Islet precursor cell (in vitro differentiated cells): Measurements from ENCODE around the gene MANEA.
"Not testable (repeated sequence)": the region's sequence is repeated elsewhere in the genome, so short reads cannot be mapped to it uniquely, and the experiment has no call there.

Source experiments
- DNase-seq: peaks from one replicate; pipeline ENCODE4 v3.0.0-alpha.2; 2018

Gene MANEA, protein sequence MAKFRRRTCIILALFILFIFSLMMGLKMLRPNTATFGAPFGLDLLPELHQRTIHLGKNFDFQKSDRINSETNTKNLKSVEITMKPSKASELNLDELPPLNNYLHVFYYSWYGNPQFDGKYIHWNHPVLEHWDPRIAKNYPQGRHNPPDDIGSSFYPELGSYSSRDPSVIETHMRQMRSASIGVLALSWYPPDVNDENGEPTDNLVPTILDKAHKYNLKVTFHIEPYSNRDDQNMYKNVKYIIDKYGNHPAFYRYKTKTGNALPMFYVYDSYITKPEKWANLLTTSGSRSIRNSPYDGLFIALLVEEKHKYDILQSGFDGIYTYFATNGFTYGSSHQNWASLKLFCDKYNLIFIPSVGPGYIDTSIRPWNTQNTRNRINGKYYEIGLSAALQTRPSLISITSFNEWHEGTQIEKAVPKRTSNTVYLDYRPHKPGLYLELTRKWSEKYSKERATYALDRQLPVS

DNA sequence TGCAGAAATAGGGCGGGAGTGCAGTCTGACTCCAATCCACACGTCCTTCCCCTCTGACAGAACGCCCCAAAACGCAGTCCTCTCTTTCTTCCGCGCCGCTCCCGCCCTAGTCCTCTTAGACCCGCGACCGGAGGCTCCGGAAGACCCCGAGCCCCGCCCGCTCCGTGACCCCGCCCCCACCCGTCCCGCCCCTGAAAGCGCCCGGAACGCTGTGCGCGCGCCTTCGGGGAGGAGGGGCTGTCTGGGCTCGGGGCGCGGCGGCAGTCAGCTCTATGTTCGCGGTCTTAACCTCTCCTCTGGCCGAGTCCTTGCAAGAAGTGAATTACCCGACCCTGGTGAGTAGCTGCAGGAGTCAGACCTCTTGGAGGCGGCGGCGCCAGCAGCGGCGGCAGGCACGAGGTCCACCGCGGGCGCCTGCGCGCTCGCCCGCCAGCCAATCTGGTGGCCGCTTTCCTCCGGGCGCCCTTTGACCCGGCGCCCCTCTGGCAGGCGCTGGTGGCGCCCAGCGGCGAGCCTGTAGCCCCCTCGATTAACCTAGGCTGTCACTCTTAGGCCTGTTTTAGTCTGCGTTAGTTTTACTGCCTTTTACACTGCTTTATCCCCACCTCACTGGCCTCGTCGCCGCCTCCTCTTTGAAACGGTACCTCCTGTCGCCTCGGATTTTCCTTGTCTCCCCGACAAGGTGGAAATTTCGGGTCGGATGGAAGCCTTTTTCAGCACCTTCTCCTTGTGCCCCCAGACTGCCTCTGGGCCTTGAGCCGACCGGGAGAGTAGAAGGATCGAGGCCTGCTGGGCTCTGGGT, at the start of gene MANEA:
TSS of gene MANEA (plus strand) at position 232 of the 802 bp plus-strand sequence. CDS start 8,905 bp downstream, outside the sequence.
- DNase-seq: peak; percentile 95

DNA sequence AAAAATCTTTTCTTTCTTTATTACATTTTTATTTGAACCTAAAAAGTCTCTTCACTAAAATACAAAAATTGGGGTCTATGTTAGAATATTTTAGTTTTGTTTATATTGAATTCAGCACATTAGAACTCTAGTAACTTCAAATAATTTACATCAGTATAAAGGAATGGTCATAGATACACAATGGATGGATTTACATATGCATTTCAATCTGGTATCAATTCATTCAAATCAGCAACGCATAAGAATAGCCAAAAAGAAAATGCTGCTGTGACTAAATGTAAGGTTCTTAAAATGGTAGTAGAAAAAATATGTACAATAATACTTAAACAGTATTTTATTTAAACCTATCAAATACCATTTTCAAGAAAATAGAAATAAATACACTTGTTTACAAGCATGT, 47.6 kb upstream of the MANEA start:
- no peak for DNase-seq

DNA sequence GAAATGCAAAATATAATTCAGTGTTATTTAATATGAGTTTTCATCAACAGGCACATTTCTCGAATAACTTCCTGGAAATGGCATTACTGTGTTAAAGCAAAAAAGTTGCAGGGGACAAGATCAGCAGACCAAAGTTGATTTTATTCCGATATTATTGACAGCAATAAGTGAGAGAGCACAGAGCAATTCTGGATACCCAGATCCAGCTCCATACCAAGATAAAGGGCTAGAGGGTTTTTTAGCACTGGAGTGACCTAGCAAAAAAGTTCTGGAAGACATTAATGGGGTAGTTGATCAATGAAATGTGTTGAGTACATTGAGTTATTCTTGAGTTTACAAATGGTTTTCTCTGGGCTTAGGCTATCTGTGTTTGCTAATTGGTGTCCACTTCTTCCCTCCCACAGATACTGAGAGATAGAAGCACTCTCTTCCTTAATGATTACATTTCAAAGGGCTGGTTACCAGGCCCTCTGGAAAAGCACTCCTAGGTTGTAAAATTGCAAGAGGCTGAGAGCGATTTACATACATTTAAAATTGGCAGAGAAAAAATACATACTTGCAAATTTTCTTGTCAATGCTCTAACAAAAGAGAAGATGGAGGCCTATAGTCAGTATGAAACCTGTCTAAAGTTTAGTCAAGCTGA, 47.0 kb upstream of the MANEA start:
- DNase-seq: no peak

DNA sequence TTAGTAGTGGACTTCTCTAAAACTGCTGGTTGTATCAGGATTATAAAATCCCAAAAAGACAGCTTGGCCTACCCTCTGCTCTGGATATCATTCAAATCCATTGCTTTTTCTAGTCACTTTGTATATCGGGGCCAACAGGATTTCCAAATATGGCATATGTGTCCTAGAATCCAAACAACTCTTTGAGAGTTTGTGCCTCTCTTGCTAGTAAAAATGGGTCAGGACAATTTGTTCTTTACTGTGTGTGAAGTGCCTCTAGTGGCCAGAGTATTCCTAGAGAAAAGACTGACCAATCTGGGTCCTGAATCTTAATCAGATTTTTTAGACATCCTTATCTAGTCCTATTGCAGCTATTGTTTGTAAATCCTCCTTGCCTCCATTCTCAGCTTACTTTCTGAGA, 33.5 kb upstream of the MANEA start:
- no peak for DNase-seq

DNA sequence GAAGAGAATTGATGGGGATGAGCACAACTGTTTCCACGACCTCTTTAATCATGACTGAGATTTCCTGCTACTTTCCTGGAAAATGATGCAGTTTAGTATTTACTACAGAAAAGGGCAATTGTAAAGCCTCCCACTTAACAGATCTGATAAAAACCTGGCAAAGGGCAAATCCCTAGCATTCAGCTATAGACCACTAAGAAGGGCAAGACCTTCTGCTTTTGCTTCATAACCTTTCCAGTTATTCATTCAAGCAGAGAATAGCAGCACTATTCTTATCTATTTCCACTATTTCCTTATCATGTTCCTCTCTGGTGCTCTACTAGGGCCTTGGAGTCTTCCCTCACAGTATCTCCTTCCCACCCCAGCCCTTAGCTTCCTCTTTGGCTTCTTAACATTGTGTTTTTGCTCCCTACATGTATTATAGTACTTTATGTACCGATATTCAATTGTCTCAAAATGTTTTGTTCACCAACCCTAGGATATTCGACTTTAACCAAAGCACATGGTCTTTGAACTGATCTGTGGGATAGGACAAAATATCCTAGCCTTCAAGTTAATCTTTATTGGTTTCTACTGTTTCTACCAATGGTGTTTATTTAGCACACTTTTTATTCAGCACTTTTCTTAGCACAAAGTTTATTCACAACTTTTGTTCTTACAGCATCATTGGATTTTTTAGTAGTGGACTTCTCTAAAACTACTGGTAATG, 32.7 kb upstream of the MANEA start:
- no peak for DNase-seq

DNA sequence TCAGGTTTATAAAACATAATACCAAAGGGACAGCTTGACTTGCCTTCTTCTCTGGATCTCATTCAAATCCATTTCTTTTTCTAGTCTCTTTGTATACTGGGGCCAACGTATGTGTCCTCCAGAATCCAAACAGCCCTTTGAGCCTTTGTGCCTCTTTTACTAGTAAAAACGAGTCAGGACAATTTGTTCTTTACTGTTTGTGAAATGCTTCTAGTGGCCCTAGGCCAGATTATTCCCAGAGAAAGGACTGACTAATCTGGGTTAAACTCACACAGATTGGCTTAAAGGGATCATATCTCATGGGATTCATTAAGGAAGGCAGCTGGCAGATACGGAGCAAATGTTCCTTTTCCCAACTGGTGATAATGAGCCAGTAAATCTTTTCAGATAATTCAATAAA, 32.1 kb upstream of the MANEA start:
- DNase-seq: no peak

DNA sequence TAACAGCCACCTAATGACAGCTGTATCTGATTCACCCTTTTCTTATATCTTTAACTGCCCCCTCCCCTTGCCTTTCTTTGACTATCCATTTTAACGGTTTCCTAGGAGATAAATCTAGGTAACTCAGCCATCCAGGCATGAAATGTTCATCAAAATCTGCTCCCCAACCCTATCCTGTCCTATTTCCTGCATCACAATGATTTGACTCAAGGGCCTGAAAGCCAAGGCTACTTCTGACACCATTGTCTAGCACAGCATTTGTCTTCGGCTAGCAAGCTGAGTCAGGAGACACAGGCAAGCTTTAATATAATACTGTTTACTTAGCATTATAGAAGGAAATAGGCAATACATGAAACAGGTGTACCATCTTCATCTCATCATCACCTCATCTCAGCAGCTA, 31.6 kb upstream of the MANEA start:
- DNase-seq: no peak

DNA sequence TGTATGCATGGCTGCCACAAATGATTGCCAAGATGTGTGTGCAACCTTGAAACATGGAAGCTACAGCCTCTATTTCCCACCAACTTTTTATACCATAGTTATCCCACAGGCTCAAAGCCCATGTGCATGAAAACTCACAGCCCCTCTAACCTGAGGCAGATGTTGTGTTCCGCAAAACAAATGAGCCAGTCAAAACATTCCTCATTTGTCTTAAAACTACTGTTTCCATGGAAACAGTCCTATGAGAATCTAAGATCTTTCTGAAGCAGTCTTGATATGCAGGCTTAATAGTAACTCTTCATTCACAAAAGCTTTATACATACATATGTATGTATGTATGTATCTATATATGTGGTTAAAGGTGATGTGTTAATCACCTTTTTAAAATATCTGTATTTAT, 31.2 kb upstream of the MANEA start:
- DNase-seq: no peak

DNA sequence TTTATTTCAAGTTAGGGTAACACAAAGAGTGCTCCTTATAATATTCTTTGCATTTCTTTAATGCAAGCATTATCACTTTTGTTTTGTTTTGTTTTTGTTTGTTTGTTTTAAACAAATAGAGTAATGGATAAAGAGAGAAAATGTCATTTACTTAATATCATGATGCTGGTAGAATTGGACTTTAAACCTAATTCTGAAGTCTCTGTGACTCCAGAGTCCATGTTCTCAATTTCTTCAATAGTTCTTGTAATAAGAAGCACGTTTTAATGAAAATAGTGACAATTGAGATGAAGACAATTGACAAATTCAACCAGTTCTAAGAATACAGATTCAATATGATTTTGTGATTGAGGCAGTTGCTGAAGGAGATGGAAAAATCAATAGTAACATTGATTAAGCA, 30.3 kb upstream of the MANEA start:
- no peak for DNase-seq

DNA sequence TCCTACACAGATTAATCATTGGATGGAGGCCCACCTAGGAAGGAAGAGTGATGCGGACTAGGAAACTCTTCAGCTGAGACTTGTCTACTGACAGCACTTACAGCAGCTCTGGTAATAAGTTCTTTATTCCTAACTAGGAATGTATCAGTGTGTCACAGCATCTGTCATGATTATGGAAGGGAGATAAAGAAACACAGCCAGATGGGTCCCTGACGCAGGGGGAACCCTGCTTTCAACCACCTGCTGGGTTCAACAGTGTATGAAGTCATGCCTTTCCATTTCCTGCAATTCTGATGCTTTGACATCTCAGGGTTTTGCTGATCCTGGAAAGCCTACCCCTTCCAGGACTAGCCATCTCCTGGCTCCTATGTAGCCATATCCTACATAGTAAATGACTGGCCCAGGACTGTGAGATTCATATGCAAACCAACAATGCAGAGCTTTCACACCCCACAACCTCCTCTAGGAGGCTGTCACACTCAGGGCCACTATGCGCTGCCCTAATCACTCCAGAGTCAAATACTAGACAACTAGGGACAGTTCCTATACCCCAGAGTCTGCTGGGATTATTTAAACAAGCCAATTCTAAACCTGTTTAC, 29.0 kb upstream of the MANEA start:
- no peak for DNase-seq

DNA sequence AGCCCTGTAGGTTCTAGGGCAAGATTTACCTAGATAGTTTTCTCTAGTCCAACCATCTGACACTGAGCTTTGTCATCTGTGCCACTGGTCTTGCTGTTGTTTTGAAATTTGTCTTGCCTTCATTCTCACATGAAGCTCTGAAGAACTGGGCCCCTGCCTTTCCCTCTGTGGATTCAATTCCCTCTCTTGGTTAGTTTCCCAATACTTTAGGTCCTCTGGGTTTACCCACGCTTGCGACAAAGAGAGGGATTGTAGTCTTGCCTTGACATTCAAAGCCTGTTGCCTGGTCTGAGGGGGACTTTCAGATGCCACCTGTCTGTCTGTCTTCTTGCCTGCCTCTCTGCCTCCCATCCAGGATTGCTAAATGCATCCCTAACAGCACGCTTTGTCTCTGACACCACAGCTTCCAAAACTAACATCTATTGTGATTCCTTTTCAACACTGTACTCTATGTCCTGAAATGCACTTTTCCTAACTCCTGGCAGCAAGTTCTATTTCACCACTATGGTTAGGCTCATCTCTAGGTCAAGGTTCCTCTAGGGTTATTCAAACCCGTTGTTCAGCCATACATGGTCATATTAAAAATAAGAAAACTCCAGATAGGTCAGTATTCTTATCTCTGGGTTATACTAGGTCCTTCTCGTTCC, 25.5 kb upstream of the MANEA start:
- no peak for DNase-seq

DNA sequence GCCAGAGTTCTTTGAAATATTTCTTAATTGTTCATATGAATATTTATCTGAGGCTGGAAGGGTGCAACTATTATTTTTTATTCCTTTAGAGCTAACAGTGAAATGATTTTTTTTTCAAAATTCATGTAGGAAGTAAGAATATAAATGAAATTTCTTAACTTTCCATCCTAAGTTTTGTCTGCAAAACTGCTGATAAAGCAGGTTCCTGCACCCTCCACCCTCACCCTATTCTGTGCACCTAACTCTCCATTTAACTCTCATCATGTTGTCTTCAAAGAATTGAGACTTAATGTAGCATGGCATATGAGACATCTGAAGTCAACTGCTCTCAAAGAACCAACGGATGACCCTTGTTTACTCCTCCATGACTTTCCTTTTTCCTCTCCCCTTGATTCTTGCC, 23.5 kb upstream of the MANEA start:
- no peak for DNase-seq

DNA sequence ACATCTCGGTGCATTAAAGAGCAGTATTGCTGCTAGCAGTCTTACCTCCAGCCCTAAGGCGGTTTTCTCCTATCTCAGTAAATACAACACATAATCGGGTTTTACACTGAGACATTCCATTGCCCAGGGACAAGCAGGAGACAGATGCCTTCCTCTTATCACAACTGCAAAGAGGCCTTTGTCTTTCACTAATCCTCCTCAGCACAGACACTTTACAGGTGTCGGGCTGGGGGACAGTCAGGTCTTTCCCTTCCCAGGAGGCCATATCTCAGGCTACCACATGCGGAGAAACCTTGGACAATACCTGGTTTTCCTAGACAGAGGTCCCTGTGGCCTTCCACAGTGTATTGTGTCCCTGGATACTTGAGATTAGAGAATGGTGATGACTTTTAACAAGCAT, 16.4 kb upstream of the MANEA start:
- peak; percentile 86 for DNase-seq

DNA sequence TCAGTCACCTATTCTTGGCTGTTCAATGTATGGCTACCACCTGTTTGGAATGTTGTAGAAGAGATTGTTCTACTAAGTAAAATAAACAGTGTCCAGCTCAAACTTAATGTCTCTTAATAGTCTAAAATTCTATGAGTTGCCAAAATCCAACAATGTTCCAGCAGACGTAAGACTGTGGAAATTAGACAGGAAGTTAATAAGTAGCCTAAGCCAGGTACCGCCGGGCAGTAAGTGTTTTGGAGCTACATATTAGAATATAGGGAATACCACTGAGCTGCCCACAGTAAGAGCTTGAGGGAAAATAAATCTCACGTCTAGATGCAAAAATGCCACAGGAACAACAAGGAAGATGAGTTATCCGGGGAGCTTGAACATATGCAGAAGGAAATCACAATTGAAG, 7.8 kb upstream of the MANEA start:
- no peak for DNase-seq

DNA sequence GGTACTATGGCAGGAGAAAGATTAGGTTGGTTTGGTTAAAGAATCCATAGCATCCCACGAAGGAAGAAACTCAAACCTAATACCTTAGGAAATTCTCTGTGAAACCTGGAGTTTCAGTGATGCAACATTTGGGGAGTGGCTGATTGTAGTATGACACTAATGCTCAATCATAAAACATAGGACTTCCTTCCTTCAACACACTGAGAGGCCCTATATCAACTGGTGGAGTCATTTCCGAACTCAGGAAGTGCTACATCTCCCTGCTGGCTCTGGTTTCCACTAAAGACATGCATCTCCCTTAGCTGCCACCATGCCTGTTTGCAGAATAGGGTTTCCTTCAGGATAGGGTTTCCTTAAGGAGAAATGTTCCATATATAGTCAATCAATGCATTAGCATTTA, 5.2 kb upstream of the MANEA start:
- DNase-seq: no peak

DNA sequence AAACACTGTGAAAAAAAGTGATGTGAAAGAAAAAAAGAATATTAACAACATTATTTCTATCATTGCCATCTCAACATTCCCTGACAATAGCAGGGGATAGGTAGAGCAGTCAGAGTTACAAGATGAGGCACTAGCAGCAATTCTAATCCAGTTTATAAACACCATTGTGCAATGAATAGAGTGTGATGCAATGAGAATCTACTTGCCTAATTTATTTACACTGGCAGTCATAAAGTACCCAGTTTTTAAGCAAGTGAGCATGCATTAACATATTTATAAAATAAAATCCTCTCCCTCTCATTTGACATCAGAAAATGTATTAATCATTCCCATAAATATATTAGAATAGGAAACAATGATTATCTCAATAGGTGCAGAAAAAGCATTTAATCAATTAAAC, 2.5 kb upstream of the MANEA start:
- no peak for DNase-seq

DNA sequence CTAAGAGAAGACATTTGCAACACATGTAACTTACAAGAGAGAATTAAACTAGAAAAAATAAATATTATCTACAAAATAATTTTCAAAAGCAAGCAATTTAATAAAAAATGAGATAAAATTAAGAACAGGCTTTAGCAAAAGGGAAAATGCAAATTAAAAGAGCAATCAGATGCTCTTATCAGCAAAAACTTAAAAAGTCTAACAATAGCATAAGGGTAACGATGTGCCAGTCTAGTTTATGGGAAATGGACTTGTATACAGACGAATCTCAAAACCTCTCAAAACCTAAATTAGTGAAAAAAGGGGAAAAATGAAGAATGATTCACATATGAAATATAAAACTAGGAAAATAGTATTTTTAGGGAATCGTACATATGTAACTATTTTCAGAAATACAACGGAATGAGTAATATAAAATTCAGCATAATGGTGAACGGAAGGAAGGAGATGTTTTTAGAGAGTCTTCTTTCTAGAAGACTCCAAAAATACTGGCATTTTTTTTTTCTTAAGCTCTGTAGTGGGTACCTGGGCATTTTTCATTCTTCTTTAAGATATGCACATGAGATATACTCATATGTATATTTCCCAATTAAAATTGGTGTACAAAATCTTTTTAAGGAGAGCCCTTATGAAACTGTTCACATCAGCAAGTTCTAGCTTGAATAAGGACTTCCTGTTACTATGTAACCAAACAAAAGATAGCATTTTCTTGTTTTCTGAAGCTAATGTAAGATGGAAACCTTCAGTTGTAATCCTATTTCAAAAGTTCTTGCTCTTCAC, 927 bp upstream of the MANEA start:
- DNase-seq: no peak

DNA sequence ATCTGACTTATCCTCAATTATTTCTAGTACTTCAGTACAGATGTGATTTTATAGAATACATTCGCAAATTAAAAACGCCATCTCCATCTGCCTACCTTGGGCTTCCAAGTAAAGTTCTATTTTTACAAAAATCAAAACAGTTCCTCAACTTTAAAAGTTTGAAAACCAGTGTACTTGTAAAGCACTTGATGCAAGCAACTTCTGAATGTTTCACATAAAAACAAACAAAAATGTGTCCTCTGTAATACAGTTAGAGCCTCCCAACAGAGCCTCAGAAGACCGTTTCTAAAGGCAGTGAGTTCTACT, 384 bp upstream of the MANEA start:
- DNase-seq: no peak

DNA sequence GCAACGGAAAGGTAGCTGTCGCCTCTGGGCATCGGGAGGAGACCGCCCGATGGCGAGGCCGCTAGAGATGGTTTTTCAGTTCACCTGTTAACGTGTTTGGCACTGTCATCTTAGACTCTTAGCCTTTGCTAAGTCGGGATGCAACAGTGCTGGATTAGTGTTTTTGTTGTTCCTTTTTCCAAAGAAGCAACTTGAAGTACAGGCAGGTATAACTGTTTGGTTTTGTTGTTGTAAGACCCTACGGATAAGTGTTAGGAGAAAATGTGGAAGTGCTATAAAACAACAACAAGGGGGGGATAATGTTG, 723 bp downstream of the MANEA start:
- no peak for DNase-seq

DNA sequence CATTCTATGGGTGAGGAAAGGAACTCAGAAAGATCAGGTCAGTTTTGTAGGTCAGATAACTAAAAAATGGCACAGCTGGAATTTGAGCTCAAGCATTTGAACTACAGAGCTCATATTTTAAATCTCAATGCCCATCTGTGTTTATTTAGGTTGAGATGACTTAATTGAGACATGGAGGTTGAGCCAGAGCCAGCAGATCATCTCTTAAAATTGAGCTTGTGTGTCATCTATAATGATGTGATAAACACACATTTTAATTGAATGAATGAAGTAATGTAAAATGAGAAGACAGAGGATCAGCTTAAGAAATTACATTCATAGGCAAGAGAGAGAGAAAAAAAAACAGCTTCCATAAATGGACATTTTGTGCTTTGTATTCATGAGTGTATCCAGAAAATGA, 3.7 kb downstream of the MANEA start:
- no peak for DNase-seq

DNA sequence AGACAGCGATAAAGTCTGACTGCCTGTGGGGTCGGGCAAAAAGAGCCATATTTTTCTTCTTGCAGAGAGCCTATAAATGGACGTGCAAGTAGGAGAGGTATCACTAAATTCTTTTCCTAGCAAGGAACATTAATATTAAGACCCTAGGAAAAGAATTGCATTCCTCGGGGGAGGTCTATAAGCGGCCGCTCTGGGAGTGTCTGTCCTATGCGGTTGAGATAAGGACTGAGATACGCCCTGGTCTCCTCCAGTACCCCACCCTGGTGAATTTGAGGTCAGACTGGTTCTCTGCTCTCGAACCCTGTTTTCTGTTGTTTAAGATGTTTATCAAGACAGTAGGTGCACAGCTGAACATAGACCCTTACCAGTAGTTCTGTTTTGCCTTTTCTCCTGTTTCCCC, 6.9 kb downstream of the MANEA start:
- DNase-seq: not testable (repeated sequence)

DNA sequence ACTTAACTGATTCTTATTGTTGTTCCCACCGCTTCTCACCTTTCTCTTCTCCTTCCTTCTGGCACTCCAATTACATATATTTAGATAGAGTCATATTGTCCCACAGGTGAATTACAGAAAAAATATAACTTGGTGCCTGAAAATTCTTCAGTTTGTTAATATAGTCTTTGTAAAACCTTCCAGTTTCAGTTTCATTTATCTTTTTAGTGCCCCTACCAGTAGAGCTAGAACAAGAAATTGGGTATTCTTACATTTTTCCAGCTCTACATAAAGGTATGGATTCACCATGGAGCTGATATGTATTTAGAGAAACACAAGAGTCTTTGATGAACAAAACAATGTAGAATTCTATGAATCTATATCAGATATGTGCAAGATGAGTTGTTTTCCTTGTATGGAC, 10.7 kb downstream of the MANEA start:
- DNase-seq: no peak
